Astrocyte (in vitro differentiated cells and primary cell): ENCODE results near the gene HDAC2.

Experiments
- CTCF ChIP-seq: IDR thresholded peaks from 2 replicates; pipeline ENCODE4 v1.5.1; 2011; ENCODE audit warnings: low read depth, mild to moderate bottlenecking, inconsistent platforms, low read length, moderate library complexity; ENCODE audit not compliant: insufficient read depth
- EZH2 ChIP-seq: IDR thresholded peaks from 2 replicates; pipeline ENCODE4 v1.6.1; 2012; ENCODE audit warnings: mild to moderate bottlenecking, low read length, inconsistent platforms; ENCODE audit not compliant: insufficient read depth

GRCh38 chr6:113954653-113955052 lies 16.3 kb downstream of the HDAC2 start:
- TF ChIP-seq CTCF (no peak), EZH2 (no peak)
